NCI-H2227 (cell line): ENCODE results near the gene CT45A2.
"Not testable (repeated sequence)": the region's sequence is repeated elsewhere in the genome, so short reads cannot be mapped to it uniquely, and the experiment has no call there.

Experiments
- DNase-seq: peaks from one replicate; lab custom pipeline; 2025; ENCODE audit not compliant: unreplicated experiment; lab: John Stamatoyannopoulos, UW

The CT45A2 gene

GRCh38 chrX:135819912-135820311, at the start of gene CT45A2:
Gene CT45A2 (minus strand): TSS chrX:135820012. CDS start chrX:135816265, 3,747 bp downstream.
- DNase-seq = not testable (repeated sequence)

GRCh38 chrX:135854438-135854837, 34.6 kb upstream of the CT45A2 start, which contains the start of gene CT45A8:
Gene CT45A8 (minus strand): TSS chrX:135854538. CDS start chrX:135850783, 3,755 bp downstream.
- DNase-seq = not testable (repeated sequence)

- DNase-seq = not testable (repeated sequence)
Observed at GRCh38 chrX:135837180-135837579, 17.4 kb upstream of the CT45A2 start, which contains the start of gene CT45A7. Gene CT45A7 (minus strand): TSS chrX:135837280. CDS start chrX:135833533, 3,747 bp downstream.

GRCh38 chrX:135802687-135803086, 17.1 kb downstream of the CT45A2 start, which contains the start of gene CT45A6:
Gene CT45A6 (minus strand): TSS chrX:135802787. CDS start chrX:135798993, 3,794 bp downstream.
- DNase-seq = not testable (repeated sequence)

GRCh38 chrX:135785403-135785802, 34.4 kb downstream of the CT45A2 start, which contains the start of gene CT45A5:
Gene CT45A5 (minus strand): TSS chrX:135785503. CDS start chrX:135781729, 3,774 bp downstream.
- not testable (repeated sequence) for DNase-seq

GRCh38 chrX:135768091-135768490, 51.7 kb downstream of the CT45A2 start, which contains the start of gene CT45A3:
Gene CT45A3 (minus strand): TSS chrX:135768191. CDS start chrX:135764444, 3,747 bp downstream.
- DNase-seq = not testable (repeated sequence)
